OCI-LY7 (cell line): ENCODE measurements around the gene GIPR. TPM values are rescaled to one million over a fixed set of nuclear protein-coding genes. Genes with fewer than 3 reads are reported as not detected.

Experiments used
- BruUV-seq: library from RNA; stranded (reverse); fragments of 400-500 nt; replicated peaks from 2 replicates; lab custom pipeline; 2021; lab: Mats Ljungman, UMichigan
- CTCF ChIA-PET: fragments of 300-600 bp; sonication (Branson Sonifier 250); formaldehyde crosslinking; loops from one replicate; lab custom pipeline; 2022; ENCODE audit warnings: antibody characterized with exemption; ENCODE audit not compliant: unreplicated experiment; lab: Charles Lee
- POLR2A ChIA-PET: fragments of 300-600 bp; sonication (Branson Sonifier 250); formaldehyde crosslinking; loops from one replicate; lab custom pipeline; 2022; ENCODE audit warnings: antibody characterized with exemption; lab: Charles Lee
- DNase-seq: peaks from one replicate; pipeline ENCODE4 v3.0.0-alpha.2; 2015; ENCODE audit warnings: low spot score
- H2AFZ ChIP-seq: fragments of 200-600 bp; sonication (generic), shearing (Covaris generic); 2 replicates; pipeline ENCODE4 v1.6.1; 2014; ENCODE audit warnings: mild to moderate bottlenecking, antibody characterized with exemption, low read length, moderate library complexity
- H3K27ac ChIP-seq: fragments of 200-600 bp; sonication (generic); 2 replicates; pipeline ENCODE4 v1.5.1; 2014; ENCODE audit warnings: mixed run types, low read depth, mild to moderate bottlenecking, moderate library complexity, low read length, inconsistent platforms; ENCODE audit not compliant: poor library complexity, severe bottlenecking
- H3K36me3 ChIP-seq: fragments of 200-600 bp; sonication (generic); 2 replicates; pipeline ENCODE4 v1.6.1; 2014; ENCODE audit warnings: mild to moderate bottlenecking, antibody characterized with exemption, low read length, moderate library complexity, mixed read lengths; ENCODE audit not compliant: insufficient read depth
- H3K4me1 ChIP-seq: fragments of 200-600 bp; sonication (generic); 2 replicates; pipeline ENCODE4 v1.5.1; 2014; ENCODE audit warnings: mild to moderate bottlenecking, low read length; ENCODE audit not compliant: insufficient read depth, poor library complexity, severe bottlenecking
- H3K4me2 ChIP-seq: fragments of 200-600 bp; sonication (generic); 2 replicates; pipeline ENCODE4 v1.6.1; 2014; ENCODE audit warnings: mild to moderate bottlenecking, low read length
- H3K4me3 ChIP-seq: fragments of 200-600 bp; sonication (generic); 2 replicates; pipeline ENCODE4 v1.5.1; 2014; ENCODE audit warnings: mild to moderate bottlenecking, low read depth, low read length; ENCODE audit not compliant: poor library complexity, severe bottlenecking
- H3K79me2 ChIP-seq: fragments of 200-600 bp; sonication (generic); 2 replicates; pipeline ENCODE4 v1.6.1; 2016; ENCODE audit warnings: low read depth, mild to moderate bottlenecking, low read length, moderate library complexity, mixed read lengths; ENCODE audit not compliant: insufficient read depth
- H3K9me2 ChIP-seq: fragments of 200-600 bp; sonication (generic); 2 replicates; pipeline ENCODE4 v1.6.1; 2016; ENCODE audit warnings: mild to moderate bottlenecking, low read length, mixed read lengths; ENCODE audit not compliant: insufficient read depth
- H3K9me3 ChIP-seq: fragments of 200-600 bp; sonication (generic); 2 replicates; pipeline ENCODE4 v1.6.1; 2014; ENCODE audit warnings: mild to moderate bottlenecking, mixed run types, low read length, mixed read lengths
- H4K20me1 ChIP-seq: fragments of 200-600 bp; sonication (generic); 2 replicates; pipeline ENCODE4 v1.6.1; 2014; ENCODE audit warnings: mild to moderate bottlenecking, antibody characterized with exemption, low read length, moderate library complexity, mixed read lengths; ENCODE audit not compliant: insufficient read depth
- EZH2phosphoT487 ChIP-seq: fragments of 200-600 bp; sonication (generic); IDR thresholded peaks from 2 replicates; pipeline ENCODE4 v1.6.1; 2018; ENCODE audit warnings: low read depth, borderline replicate concordance, mild to moderate bottlenecking, mixed run types, antibody characterized with exemption, low read length, moderate library complexity, mixed read lengths
- intact Hi-C: fragments of 100-400 bp; cut with micrococcal nuclease; formaldehyde crosslinking; loops from one replicate; pipeline ENCODE4 v1.10.0; 2022; ENCODE audit not compliant: unreplicated experiment
- total RNA-seq, 2 experiments: library from RNA; depleted of rRNA in 1 of 2; stranded (reverse); fragments of >200 nt in 1 of 2; shearing (Covaris generic) in 1 of 2; gene quantifications; 2 replicates each; pipeline ENCODE4 v1.2.3, GENCODE V29; 2014 to 2022
- TF ChIP-seq, protein P1 (sequence below): fragments of 200-600 bp; sonication (generic); conservative IDR thresholded peaks from 2 replicates; pipeline ENCODE4 v1.5.1; 2014; ENCODE audit warnings: mild to moderate bottlenecking, antibody characterized with exemption, low read length, moderate library complexity, mixed read lengths

Gene GIPR
- total RNA-seq, 2 experiments from 2014 or later, result 7.9 to 23.3 TPM

DNA sequence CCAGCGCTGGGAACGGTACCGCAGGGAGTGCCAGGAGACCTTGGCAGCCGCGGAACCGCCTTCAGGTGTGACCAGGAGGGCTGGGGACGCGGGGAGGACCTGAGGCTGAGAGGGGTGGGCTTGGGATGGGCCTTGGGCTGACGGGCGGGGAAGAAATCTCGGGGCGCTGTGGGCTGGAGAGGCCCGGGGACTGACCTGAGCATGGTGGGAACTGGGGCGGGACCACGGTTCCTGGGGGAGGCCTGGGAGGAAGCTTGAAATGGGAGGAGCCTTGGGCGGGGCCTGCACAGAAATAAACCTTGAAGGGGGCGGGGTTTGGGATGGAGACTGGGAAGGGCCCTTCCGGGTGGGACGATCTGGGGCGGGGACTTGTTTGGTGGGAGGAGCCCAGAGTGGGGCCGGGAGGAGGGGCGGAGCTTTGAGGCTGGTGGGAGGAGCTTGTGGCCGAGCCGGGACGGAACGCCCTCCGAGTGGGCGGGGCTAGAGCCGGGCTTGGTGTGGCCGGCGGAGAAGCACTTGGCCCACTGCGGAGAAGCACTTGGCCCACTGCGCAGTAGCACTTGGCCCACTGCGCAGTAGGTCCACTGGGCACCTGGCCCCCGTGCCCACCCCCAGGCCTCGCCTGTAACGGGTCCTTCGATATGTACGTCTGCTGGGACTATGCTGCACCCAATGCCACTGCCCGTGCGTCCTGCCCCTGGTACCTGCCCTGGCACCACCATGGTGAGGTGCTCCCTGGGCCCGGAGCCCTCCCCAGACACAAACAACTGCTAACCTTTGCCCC is 2.8 kb downstream of the GIPR start:
- no peaks in the 10 kb centered on the region for H3K36me3 ChIP-seq
- DNase-seq, result peak; percentile 91
- intact Hi-C loops, result loop anchor here (1.0 kb wide), 1 partner anchor 35 kb away; no protein-coding TSS in a partner anchor
- peak overlapping the region; percentile 62 for H3K4me2 ChIP-seq
- no peak overlapping the region for H3K27ac ChIP-seq
- peak overlapping the region; percentile 47 for H3K4me3 ChIP-seq
- no peaks in the 10 kb centered on the region for H4K20me1 ChIP-seq
- no peaks in the 10 kb centered on the region for H3K9me3 ChIP-seq
- CTCF ChIA-PET, result no interaction called here
- no peak for TF ChIP-seq EZH2phosphoT487
- TF ChIP-seq, protein P1, sequence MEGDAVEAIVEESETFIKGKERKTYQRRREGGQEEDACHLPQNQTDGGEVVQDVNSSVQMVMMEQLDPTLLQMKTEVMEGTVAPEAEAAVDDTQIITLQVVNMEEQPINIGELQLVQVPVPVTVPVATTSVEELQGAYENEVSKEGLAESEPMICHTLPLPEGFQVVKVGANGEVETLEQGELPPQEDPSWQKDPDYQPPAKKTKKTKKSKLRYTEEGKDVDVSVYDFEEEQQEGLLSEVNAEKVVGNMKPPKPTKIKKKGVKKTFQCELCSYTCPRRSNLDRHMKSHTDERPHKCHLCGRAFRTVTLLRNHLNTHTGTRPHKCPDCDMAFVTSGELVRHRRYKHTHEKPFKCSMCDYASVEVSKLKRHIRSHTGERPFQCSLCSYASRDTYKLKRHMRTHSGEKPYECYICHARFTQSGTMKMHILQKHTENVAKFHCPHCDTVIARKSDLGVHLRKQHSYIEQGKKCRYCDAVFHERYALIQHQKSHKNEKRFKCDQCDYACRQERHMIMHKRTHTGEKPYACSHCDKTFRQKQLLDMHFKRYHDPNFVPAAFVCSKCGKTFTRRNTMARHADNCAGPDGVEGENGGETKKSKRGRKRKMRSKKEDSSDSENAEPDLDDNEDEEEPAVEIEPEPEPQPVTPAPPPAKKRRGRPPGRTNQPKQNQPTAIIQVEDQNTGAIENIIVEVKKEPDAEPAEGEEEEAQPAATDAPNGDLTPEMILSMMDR, result no peak
- H3K4me1 ChIP-seq, result peaks cover 52% of the 10 kb centered on the region
- no peaks in the 10 kb centered on the region for H3K79me2 ChIP-seq
- POLR2A ChIA-PET, result interaction anchor here (0.7 to 1.3 kb wide), 4 partner anchors 9 to 1185 kb away, joined by 3 to 5 read pairs (median 3); no protein-coding TSS in a partner anchor
- no peak overlapping the region for H2AFZ ChIP-seq
- no TSS peak for BruUV-seq
- H3K9me2 ChIP-seq, result no peaks in the 10 kb centered on the region

DNA sequence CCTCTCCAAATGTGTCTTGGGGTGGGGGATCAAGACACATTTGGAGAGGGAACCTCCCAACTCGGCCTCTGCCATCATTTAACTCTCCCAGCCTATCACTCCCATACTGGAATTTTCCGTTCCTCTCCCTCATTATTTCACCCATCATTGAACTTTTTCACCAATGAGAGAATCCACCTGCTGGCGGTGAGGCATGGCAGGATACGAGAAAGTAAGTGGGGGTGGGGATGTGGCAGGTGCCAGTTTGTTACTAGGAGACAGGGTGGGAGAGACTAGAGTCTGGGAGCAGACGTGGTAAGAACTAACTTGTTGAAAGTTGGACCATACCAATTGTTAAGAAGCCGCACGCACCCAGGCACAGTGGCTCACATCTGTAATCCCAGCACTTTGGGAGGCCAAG is 6.9 kb downstream of the GIPR start:
- Histone ChIP-seq H3K27ac (no peak overlapping the region), H3K36me3 (no peaks in the 10 kb centered on the region), H3K4me3 (no peak overlapping the region), H2AFZ (no peak overlapping the region), H3K79me2 (no peaks in the 10 kb centered on the region), H4K20me1 (no peaks in the 10 kb centered on the region), H3K9me2 (no peaks in the 10 kb centered on the region), H3K4me2 (no peak overlapping the region), H3K4me1 (peaks cover 35% of the 10 kb centered on the region), H3K9me3 (no peaks in the 10 kb centered on the region)
- no peak for DNase-seq
- no TSS peak for BruUV-seq
- POLR2A ChIA-PET, result no interaction called here
- TF ChIP-seq, protein P1, result no peak
- TF ChIP-seq EZH2phosphoT487, result no peak
- intact Hi-C loops, result no loop called here
- CTCF ChIA-PET, result interaction anchor here (0.6 kb wide), 1 partner anchor 36 kb away, joined by 3 read pairs; no protein-coding TSS in a partner anchor
